ENCODE results near the gene ARMC6.

The ARMC6 gene

GRCh38 chr19:19033176-19033425, 302 bp upstream of the ARMC6 start:
- Histone ChIP-seq H4K20me1 (ENCODE audit: low read depth, low read length) (no peaks in the 10 kb centered on the region), H3K9me3 (ENCODE audit: insufficient read depth, low read length) (no peaks in the 10 kb centered on the region), H3K9ac (ENCODE audit: low read length) (peak overlapping the region; percentile 81), H3K27me3 (ENCODE audit: low read length) (no peaks in the 10 kb centered on the region), H2AFZ (ENCODE audit: low read depth, low read length, severe bottlenecking) (no peak overlapping the region), H3K79me2 (ENCODE audit: insufficient read depth, low read length) (peaks cover 82% of the 10 kb centered on the region), H3K9me2 (replicated peaks; ENCODE audit: insufficient read depth, low read length) (no peaks in the 10 kb centered on the region), H3K36me3 (ENCODE audit: low read length) (peaks cover 13% of the 10 kb centered on the region), H3K4me2 (ENCODE audit: low read depth, low read length, poor library complexity, severe bottlenecking) (peak overlapping the region; percentile 76), H3K4me3 (ENCODE audit: insufficient read depth, low read length, poor library complexity, severe bottlenecking) (peak overlapping the region; percentile 62), H3F3A (ENCODE audit: insufficient read depth) (no peaks in the 10 kb centered on the region), H3K27ac (ENCODE audit: low read depth, low read length) (peak overlapping the region; percentile 81)
- TF ChIP-seq EZH2phosphoT487 (conservative IDR thresholded peaks at IDR 0.05; ENCODE audit: low read length) = no peak
- TF ChIP-seq, protein P1, sequence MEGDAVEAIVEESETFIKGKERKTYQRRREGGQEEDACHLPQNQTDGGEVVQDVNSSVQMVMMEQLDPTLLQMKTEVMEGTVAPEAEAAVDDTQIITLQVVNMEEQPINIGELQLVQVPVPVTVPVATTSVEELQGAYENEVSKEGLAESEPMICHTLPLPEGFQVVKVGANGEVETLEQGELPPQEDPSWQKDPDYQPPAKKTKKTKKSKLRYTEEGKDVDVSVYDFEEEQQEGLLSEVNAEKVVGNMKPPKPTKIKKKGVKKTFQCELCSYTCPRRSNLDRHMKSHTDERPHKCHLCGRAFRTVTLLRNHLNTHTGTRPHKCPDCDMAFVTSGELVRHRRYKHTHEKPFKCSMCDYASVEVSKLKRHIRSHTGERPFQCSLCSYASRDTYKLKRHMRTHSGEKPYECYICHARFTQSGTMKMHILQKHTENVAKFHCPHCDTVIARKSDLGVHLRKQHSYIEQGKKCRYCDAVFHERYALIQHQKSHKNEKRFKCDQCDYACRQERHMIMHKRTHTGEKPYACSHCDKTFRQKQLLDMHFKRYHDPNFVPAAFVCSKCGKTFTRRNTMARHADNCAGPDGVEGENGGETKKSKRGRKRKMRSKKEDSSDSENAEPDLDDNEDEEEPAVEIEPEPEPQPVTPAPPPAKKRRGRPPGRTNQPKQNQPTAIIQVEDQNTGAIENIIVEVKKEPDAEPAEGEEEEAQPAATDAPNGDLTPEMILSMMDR (IDR thresholded peaks at IDR 0.05; ENCODE audit: insufficient read depth, low read length, poor library complexity, severe bottlenecking) = no peak

DNA sequence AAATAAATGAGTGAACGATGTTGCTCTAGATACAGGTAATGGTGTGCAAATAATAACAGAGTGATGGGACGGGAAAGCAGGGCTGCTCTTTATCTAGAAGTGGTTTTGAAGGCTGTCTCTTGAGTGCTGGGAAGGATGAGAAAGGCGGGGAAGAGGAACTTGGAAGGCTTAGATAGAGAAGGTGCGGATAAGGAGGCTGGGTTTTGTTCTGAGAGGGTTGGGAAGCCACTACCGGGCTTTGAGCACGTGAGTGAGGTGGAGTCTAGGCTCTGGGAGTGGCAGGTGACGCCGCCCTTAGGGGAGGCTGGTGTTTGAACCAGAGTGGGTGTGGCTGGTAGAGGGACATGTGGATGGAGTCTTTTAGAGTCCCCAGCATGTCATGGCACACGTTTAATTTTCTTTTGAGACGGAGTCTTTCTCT, 811 bp downstream of the ARMC6 start:
- Histone ChIP-seq H3K9me3 (ENCODE audit: insufficient read depth, low read length) (no peaks in the 10 kb centered on the region), H2AFZ (ENCODE audit: low read depth, low read length, severe bottlenecking) (peak overlapping the region; percentile 49), H4K20me1 (ENCODE audit: low read depth, low read length) (no peaks in the 10 kb centered on the region), H3K9me2 (replicated peaks; ENCODE audit: insufficient read depth, low read length) (no peaks in the 10 kb centered on the region), H3K79me2 (ENCODE audit: insufficient read depth, low read length) (peaks cover 86% of the 10 kb centered on the region), H3K4me3 (ENCODE audit: insufficient read depth, low read length, poor library complexity, severe bottlenecking) (peak overlapping the region; percentile 79), H3K27me3 (ENCODE audit: low read length) (no peaks in the 10 kb centered on the region), H3F3A (ENCODE audit: insufficient read depth) (no peaks in the 10 kb centered on the region), H3K27ac (ENCODE audit: low read depth, low read length) (peak overlapping the region; percentile 81), H3K4me2 (ENCODE audit: low read depth, low read length, poor library complexity, severe bottlenecking) (peak overlapping the region; percentile 98), H3K9ac (ENCODE audit: low read length) (peak overlapping the region; percentile 81), H3K36me3 (ENCODE audit: low read length) (peaks cover 13% of the 10 kb centered on the region)
- TF ChIP-seq, protein P1 (IDR thresholded peaks at IDR 0.05; ENCODE audit: insufficient read depth, low read length, poor library complexity, severe bottlenecking) = no peak
- TF ChIP-seq EZH2phosphoT487 (conservative IDR thresholded peaks at IDR 0.05; ENCODE audit: low read length) = no peak

GRCh38 chr19:19039901-19040300, 6.5 kb downstream of the ARMC6 start:
- TF ChIP-seq EZH2phosphoT487 (conservative IDR thresholded peaks at IDR 0.05; ENCODE audit: low read length) = no peak
- TF ChIP-seq, protein P1 (IDR thresholded peaks at IDR 0.05; ENCODE audit: insufficient read depth, low read length, poor library complexity, severe bottlenecking) = no peak
- Histone ChIP-seq H2AFZ (ENCODE audit: low read depth, low read length, severe bottlenecking) (no peak overlapping the region), H3F3A (ENCODE audit: insufficient read depth) (peaks cover 5% of the 10 kb centered on the region), H3K9me3 (ENCODE audit: insufficient read depth, low read length) (no peaks in the 10 kb centered on the region), H4K20me1 (ENCODE audit: low read depth, low read length) (no peaks in the 10 kb centered on the region), H3K9ac (ENCODE audit: low read length) (no peak overlapping the region), H3K36me3 (ENCODE audit: low read length) (peaks cover 9% of the 10 kb centered on the region), H3K4me2 (ENCODE audit: low read depth, low read length, poor library complexity, severe bottlenecking) (no peak overlapping the region), H3K27me3 (ENCODE audit: low read length) (no peaks in the 10 kb centered on the region), H3K4me3 (ENCODE audit: insufficient read depth, low read length, poor library complexity, severe bottlenecking) (no peak overlapping the region), H3K79me2 (ENCODE audit: insufficient read depth, low read length) (peaks cover 78% of the 10 kb centered on the region), H3K27ac (ENCODE audit: low read depth, low read length) (peak overlapping the region; percentile 33; the same call in 1 of the 2 replicates), H3K9me2 (replicated peaks; ENCODE audit: insufficient read depth, low read length) (no peaks in the 10 kb centered on the region)

All from SU-DHL-6 (cell line).